GM18502 (cell line): ENCODE results near the gene PI4K2A.

Source experiments
- ATAC-seq: cut with Tn5 transposase; IDR thresholded peaks from one replicate; pipeline ENCODE4 v1.9.1; 2021; ENCODE audit warnings: mild to moderate bottlenecking; ENCODE audit not compliant: unreplicated experiment, poor library complexity

The PI4K2A gene

GRCh38 chr10:97701438-97702069 is 61.1 kb downstream of the PI4K2A start:
- ATAC-seq: peak; percentile 79

- ATAC-seq: no peak
Observed at GRCh38 chr10:97703398-97704067, 63.1 kb downstream of the PI4K2A start.

GRCh38 chr10:97704341-97704740 is 63.9 kb downstream of the PI4K2A start:
- no peak for ATAC-seq

- no peak for ATAC-seq
Observed at GRCh38 chr10:97705006-97705670, 64.7 kb downstream of the PI4K2A start.

GRCh38 chr10:97707134-97707861 is 66.8 kb downstream of the PI4K2A start:
- ATAC-seq: no peak

GRCh38 chr10:97708167-97708566 is 67.7 kb downstream of the PI4K2A start:
- ATAC-seq: no peak

- no peak for ATAC-seq
Observed at GRCh38 chr10:97708976-97709946, 68.8 kb downstream of the PI4K2A start.

- ATAC-seq: no peak
Observed at GRCh38 chr10:97711640-97712572, 71.4 kb downstream of the PI4K2A start.

GRCh38 chr10:97713339-97713825 is 72.9 kb downstream of the PI4K2A start, which contains the start of gene MARVELD1:
Gene MARVELD1, plus strand, starts transcription at chr10:97713730. Its CDS starts 147 bp downstream, at chr10:97713877.
- no peak for ATAC-seq

- peak; percentile 70 for ATAC-seq
Observed at GRCh38 chr10:97713826-97714400, 73.4 kb downstream of the PI4K2A start.

GRCh38 chr10:97714401-97715258 is 74.2 kb downstream of the PI4K2A start:
- peak; percentile 44 for ATAC-seq

- ATAC-seq: no peak
Observed at GRCh38 chr10:97715259-97715874, 74.9 kb downstream of the PI4K2A start.

- no peak for ATAC-seq
Observed at GRCh38 chr10:97717627-97718026, 77.2 kb downstream of the PI4K2A start.

- ATAC-seq: no peak
Observed at GRCh38 chr10:97718178-97718577, 77.7 kb downstream of the PI4K2A start.

- no peak for ATAC-seq
Observed at GRCh38 chr10:97718659-97719142, 78.2 kb downstream of the PI4K2A start.

GRCh38 chr10:97719602-97720001 is 79.1 kb downstream of the PI4K2A start:
- ATAC-seq: no peak
